Fibroblast of peridontal ligament (primary cell): Measurements from ENCODE around the gene ATP5PB.
A peak's percentile ranks its signal among the peaks of the same experiment; 100 is the strongest.

Source experiments
- DNase-seq: peaks from one replicate; pipeline ENCODE4 v3.0.0-alpha.2; 2010; ENCODE audit errors: extremely low read depth

ATP5PB gene

DNA sequence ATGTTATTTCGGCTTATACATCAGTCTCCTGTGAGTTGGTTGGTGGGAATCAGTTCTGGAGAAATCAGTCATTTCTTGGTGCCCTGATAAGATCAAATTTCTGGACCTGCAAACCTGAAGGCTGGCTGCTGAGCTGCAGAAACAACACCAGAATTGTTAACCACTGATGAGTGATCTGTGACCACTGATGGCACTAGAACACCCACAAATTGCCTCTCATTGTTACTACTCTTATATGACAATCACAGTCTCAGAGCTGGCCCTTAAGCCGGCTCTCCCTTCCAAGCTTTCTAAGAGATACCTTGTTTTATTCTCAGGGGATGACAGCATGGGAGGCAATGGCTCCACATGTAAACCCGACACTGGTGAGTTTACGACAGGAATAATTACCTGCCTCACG lies 26.4 kb downstream of the ATP5PB start:
- no peak for DNase-seq

DNA sequence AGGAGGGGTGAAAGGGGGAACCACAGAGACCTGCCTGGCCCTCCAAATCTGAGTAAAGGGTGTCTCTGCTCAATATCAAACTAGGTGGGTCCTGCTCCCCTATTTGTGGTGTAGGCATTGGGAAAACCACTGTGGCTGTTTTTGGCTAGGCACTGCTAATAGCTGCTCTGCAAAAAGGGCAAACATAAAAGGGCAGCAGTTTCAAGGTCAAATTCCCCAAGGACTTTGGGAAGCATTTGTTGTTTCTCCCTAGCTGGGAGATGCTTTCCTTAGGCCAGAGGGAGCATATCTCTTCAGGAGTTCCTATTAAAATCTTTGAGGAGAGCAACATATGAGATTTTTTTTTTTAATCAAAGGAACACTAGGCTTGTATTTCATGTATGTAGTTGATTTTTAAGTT lies 26.9 kb downstream of the ATP5PB start:
- no peak for DNase-seq

DNA sequence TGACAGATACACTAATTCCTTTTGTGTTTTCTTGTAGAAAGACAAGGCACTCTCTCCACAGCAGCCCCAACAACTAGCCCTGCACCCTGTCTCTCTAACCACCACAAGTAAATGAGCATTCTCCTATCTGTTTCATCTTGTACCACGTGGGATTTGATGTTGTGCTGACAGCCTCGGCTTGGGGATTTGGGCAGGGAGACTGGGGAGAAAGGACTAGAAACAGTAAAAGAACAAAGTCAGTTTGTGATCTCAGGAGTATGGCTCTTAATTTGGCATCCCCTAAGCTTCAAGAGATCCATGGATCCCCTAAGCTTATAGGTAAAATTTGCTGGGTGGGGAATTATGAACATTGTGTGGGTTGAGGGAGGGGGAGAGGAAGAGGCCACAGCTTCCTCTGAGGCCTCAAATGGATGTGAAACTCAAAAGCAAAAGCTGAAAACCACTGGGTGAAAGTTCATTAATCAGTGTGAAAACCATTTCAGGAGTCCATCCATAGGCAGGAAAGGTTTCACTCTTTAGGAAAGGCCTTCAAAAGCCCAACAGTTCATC lies 27.6 kb downstream of the ATP5PB start:
- DNase-seq = no peak

DNA sequence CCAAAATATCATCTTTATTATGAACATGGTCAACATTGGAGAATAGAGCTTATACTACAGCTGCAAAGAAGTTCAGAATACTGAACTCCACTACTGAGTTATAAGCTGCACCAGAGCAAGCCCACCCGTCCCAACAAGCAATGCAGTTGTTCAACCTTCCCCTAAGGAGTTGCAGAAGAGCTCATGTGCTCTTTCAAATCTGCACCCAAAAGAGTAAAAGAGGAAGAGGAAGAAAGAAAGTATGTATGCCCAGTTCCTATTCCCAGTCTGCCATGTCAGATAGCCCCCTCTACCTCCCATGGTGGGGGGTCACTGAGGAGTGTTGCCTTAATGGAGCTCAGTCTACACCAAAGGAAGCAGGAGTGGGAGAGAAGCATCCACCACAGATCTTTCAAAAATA lies 31.4 kb downstream of the ATP5PB start:
- DNase-seq = no peak

DNA sequence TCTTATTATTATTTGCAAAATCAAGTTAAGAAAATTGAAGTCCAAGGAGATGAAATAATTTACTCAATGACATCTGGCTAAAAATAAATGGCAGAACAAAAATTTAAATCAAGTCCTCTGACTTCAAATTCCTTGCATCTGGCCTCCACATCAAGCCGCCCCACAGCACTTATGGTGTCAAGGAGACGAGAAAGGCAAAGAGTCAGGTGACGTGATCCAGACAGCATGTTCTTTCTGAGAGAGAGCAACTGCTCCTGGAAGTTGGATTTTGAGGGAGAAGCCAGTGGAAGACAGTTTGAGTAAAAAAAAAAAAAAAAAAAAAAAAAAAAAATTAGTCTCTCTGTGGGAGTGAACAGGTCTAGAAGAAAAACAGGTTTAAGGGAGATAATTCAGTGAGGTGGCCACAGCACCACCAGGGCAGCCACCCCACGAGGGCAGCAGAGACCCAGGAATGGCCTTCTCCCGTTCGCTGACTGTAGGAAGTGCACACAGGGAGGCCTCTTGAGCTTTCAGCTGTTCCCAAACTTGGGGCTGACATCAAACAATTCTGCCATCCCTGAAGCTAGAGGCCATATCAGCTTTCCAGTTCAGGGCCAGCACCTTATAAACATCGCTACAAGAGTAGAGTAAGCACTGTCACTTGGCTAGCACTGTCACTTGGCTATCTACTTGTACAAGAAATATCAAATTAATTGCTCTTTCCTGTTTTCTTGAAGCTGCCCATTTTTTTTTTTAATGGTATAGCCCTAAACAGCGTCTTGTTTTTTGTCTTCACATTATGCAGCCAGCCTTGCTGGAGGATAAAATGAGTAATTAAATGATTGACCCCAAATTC lies 32.3 kb downstream of the ATP5PB start:
- peak; percentile 73 for DNase-seq

DNA sequence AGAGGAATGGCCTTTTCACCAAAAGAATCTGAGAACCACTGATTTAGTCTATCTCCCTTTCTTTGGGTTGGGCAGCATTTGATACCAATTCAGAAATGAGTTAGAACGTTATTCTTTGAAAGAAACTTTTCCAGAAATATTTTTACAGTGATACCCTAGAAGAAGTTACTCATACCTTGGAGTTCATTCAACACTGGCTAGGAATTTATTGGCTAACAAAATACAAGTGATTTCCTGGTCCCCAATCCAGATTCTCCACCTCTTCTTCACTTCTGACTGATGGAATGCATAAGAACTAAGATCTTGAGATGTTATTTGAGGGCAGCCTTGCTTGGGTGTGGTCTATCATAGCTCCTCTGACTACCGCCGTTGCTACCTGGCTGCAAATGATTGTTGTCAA lies 33.9 kb downstream of the ATP5PB start:
- DNase-seq = peak; percentile 66

DNA sequence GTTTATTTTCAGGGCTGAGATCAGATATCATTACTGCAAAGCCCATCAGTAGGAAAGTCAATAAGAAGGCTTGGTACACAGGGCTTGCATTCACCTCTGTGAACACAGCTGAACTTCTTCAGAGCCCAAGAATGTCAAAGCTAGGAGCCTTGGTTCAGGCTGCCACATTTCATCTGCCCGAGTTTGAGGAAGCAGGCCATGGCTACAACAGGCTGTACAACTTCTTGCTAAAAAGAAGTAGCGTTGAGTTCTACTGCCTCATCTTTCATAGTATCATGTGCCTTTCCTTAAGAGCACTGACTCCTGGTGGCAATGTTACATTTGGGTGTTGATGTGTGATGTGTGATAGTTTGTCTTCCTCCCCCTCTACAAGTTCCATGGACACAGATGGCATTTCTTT lies 34.6 kb downstream of the ATP5PB start:
- no peak for DNase-seq

DNA sequence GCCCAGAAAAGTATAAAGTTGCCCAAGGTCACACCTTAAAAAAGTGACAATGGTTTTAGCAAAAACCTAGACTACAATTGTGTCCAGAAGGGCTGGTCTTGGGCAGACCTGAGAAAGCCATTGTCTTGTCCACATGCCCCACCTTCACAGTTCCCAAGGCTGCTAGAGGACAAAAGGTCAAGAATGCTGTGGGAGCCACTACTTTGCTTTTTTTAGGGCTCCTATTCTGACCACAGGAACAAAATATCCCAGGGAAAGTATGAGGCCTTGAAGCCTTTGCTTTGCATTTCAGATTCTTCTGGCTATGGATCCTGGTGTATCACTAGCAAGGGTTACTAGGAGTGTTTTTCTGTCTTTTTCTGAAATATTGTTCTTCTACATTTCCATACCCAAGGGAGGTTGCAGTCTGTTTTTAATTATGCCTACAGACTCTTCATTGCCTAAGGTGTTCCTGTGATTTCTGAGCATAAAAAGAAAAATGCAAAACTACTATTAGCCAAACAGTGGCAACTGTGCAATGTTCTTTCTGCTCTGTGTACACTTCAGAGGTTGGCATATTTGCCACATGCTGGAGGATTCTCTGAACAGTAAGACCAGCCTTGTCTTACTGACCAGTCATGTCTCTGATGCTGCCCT lies 35.2 kb downstream of the ATP5PB start:
- peak; percentile 28 for DNase-seq

DNA sequence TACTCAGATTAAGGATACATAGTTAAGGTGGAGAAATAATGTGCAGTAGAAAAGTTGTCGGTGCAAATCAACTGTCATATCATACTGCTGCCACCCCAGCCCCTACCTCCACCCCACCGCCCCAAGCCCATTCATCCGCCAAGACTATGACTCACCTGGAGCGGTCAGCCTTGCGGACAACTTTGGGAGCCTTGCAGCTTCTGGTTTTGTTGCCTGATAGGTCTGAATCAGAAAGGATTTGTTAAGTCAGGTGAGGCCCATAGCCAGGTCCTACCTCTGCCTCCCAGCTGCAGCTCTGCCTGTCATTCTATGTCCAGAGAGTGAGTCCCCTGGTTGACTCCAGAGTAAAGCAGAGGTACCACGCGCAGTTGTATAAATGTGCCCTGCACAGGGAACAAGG lies 37.2 kb downstream of the ATP5PB start:
- DNase-seq = no peak

DNA sequence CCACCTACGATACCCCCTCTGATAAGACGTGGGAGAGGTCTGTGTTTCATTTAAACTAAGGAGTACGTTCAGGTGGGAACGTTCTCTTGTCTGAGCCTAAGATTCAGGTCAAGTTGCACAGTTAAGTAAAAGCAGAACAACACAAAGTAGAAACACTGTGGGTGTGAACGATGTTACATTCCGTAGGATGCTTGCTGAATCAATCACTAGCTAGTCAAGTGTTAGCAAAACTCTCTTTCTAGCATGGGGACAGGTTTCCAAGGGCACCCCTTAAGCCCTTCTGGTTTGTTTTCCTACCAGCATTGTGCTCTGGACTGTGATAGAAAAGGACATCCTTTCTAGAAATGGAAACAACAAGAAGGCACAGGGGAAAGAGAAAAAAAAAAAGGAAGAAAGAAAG lies 37.9 kb downstream of the ATP5PB start:
- no peak for DNase-seq

DNA sequence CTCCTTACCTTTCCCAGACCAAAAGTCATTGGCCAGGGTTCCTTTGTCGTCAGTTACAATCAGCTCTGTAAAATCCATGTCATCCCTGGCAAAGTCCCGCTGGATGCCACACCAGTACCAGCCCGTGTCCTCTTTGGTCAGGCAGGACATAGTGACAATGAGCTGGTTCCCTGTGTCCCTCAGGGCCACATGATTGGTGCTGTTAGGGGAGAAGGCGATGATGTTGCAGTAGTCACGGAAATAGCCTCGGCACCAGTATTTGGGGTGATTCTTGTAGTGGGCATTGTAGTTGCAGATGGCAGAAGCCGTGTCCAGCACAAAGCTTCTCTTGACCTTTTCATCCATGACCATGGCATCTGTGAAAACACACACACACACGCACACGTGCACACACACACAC lies 39.4 kb downstream of the ATP5PB start:
- DNase-seq = no peak

DNA sequence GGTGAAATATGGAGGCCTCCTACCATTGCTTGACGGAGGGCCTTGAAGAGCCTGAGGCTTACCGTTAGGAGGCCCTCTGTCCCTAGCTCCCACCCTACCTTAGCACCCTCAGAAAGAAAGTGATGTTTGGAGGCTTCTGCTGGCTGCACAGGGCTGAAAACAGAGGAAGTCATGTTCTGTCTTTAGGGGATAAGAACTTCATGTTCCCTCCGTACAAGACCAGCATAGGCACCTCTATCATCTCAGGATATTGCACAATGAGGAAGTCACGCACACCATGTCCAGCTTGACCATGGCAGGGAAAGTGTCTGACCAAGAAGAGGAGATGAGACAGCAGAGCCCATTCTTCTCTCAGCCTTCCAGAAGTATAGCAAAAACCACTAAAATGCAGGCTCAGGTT lies 40.3 kb downstream of the ATP5PB start:
- DNase-seq = no peak

DNA sequence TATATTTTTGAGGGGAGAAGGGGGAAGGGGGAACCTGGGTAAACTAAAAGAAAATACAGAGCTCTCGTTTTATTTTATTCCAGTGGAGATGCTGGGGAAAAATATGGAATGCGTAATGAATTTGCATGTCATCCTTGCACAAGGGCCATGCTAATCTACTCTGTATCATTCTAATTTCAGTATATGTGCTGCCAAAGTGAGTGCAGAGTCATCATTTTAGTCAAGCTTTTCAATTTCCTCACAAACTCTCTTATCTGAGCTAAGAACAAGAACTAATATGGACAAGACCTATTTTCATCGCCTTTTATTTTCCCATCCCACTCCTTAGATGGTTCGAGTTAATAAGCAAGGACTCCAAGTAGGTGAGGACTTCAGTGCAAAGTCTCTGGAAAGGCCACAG lies 41.0 kb downstream of the ATP5PB start:
- no peak for DNase-seq

DNA sequence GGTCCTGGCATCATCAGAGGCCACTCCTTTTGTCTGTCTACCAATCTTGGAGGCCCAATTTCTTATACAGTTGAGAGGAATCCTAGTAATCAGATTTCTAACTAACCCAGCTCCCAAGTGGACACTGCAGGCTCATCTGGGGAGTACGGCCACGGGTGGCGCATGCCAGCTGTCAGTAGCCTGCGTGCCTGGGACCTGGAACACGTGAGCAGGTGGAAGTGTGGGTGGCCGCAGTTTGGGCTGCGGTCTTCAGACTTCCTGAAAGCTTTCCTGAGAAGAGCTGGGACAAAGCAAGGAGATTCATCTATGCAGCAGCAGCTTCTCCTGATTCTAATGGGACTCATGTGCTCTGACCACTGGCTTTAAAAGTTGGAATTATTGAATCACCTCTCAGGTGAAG lies 41.8 kb downstream of the ATP5PB start:
- no peak for DNase-seq

DNA sequence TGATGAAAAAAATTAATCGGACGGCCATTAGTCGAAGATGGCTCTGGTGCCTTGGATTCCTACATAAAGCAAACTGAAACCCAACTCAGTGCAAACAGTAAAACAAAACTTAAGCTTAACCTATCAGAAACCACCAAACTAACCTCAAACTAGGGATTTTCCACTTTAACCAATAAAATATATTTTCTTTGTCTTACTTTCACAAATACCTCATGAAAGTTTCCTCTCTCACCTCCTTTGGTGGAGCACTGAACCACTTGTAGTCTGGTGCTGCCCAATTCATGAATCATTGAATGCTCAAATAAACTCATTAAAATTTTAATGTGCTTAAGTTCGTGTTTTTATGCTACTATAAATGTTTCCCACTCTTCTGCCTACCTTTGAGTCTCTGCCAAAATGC lies 47.1 kb downstream of the ATP5PB start:
- DNase-seq = no peak

DNA sequence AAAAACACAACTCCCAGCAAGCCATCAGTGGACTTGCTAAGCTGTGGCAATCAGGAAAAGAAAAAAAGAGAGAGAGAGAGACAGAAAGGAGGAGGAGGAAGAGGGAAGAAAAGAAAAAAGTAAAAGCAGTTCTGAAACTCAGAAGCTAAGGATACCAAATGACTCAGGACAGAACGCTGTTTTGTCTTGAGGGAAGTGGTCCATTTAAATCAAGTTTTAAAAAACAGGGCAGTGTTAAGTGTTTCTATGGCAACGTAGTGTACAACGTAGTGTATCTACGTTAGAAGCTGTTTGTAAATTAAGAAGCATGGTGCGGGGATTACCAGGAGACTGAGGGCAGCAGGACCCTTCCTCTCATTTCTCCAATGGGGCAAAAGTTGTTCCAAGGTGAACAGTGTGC lies 48.3 kb downstream of the ATP5PB start:
- DNase-seq = no peak

DNA sequence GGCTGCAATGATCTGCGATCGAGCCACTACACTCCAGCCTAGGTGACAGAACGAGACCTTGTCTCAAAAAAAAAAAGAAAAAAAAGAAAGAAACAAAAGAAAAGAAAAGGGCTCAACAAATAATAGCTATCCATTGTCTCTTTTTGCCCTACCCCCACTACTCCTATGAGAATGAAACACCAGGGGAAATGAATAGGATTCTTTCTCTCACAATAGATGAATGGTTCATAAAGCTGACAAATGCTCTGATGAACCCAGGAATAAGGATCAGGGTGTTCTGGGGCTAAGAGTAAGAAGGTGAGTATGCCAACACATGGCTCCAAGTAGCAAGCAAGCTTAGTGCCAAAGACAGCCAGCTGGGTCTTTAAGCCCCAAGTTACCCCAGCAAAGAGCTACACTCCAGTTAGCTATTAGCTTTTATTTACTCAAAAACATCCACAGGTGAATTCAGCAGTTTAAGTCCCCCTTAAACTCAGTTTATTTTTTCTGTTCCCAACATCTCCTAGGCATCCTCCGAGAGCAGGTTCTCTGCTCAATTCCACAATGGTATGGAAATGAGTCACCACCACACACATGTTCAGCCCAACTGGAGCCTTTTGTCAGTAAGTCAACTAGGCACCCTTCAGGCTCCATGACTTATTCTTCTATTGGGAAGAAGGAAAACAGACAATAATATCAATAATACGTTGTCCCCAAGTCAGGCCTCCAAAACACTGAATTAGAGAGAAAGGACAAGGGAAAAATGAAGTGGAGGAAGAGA lies 49.9 kb downstream of the ATP5PB start:
- no peak for DNase-seq

DNA sequence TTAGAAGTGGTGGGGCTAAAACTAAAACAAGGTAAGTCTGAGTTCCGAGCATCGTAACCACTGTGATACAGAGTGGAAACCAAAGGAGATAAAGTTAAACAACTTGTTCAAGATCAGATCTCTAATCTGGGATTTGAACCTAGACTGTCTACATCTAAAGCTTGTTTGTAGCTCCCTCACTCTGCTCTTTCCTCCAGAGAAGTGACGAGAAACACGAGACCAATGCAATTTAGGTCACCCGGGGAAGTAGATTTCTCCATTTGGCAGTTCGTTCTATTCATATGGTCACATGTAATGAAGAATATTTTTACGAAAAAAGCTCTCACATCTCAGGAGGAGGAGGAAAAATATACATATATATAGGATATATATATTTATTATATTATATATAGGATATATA lies 52.4 kb downstream of the ATP5PB start:
- no peak for DNase-seq

DNA sequence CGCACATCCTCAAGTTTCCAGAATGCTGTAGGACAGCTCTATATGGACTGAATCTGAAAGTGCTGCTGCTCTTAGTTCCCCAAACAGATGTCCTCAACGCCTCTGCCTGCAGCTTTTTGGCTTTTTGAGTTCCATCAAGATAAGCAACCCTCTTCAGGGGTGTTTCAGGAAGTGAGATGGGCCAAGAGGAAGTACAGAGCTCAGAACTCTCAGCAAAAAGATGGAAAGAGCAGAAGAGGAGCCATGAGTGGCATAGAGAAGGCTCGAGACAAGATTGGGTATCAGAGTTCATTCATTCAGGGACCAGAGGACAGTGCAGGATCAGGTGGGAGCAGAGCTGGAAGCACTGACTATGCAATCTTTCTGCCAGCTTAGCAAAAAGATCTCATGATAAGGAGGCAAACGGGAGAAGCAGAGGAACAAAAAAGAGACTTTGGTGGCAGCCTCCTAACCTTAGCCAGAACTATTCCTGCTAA lies 54.4 kb downstream of the ATP5PB start, which contains the start of the genes ADORA3 and TMIGD3:
ADORA3 (minus strand) TSS at position 49 of the 476 bp plus-strand sequence. CDS start 279 bp downstream, outside the sequence.
TMIGD3 (minus strand) TSS at position 49 of the 476 bp plus-strand sequence. CDS start 279 bp downstream, outside the sequence.
- no peak for DNase-seq

DNA sequence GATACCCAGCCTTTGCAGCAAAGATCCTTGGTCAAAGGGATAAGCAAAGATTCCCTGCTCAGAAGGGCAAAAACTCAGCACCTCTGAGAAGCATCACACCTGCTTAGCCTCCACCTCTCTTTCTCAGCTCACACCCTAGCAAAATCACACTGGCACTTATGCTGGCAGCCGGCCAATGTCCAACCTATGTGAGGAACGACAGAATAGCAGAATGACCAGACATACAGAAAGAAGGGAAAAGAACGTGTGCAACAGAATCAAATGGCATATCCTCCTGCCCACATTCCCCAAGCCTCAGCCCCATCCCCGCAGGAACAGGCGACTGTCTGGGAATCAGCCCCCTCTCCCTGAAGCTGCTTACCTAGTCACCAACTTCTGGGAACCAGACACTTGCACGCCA lies 54.8 kb downstream of the ATP5PB start:
- DNase-seq = no peak

DNA sequence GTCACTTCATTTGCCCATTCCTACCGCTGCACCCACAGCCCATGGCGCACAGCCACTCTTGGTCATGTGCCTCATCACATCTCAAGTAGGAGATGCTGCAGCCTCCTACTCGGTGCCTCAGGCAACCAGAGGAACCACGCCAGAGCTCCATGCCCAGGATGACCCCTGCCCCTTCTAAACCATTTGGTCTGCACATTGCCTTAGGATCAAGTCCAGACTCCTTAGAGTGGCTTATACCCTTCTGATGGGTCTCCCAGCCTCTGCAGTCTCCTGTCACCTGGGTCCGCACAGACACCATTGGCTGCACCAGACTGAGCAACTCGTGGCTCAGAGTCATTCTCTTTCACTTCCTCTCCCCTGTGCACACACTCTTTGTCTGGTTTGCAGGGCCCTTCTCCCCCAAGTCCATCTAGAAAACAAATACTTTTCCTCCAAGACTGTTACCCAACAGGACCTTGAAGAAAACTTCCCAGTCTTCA lies 56.4 kb downstream of the ATP5PB start:
- DNase-seq = no peak

DNA sequence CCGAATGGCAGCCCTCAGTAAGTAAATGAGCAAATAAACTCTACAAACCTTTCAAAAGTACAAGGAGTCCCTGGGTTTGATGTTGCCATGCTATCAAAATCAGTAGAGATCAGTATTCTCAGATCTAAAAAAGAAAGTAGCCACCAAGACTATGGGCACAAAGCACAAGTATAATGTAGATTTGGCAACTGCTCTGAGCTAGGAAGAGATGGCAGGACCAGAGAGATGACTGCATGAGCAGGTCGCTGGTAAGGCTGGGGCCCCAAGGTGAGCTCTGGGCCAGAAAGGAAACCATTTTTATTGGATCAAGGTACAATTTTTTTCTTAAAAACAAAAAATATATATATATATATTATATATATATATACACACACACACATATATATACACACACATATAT lies 57.3 kb downstream of the ATP5PB start:
- no peak for DNase-seq
